C4-2B (cell line): ENCODE results near the gene JARID2.
"Not testable (repeated sequence)": the region's sequence is repeated elsewhere in the genome, so short reads cannot be mapped to it uniquely, and the experiment has no call there.

ENCODE experiments used
- H3K27ac ChIP-seq: fragments of 450-650 bp; 2 replicates; pipeline ENCODE4 v1.5.1; 2017
- CTCF ChIP-seq: fragments of 450-650 bp; conservative IDR thresholded peaks from 2 replicates; pipeline ENCODE4 v1.5.1; 2017; ENCODE audit warnings: mild to moderate bottlenecking
- ZFX ChIP-seq: fragments of 450-650 bp; IDR thresholded peaks from 2 replicates; pipeline ENCODE4 v1.6.1; 2017

The JARID2 gene

DNA sequence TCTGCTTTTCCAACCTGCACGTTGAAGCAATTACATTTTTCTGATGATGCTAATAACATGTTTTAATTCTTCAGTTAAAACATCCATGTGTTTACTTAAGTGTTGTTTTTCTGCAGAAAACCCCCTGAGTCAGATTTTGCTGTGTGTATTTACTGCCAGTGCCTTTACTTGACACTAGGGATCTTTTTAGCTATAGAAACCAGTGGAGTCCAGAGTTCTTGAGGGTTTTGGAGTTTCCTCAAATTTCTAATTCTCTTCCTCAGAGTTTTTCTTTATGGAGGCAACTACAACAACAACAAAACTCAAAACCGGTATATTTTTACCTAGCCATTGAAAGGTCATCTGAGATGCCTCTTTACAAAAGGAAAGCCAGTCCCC is 168.4 kb downstream of the JARID2 start:
- TF ChIP-seq ZFX = no peak
- no peak for TF ChIP-seq CTCF
- no peak overlapping the region for H3K27ac ChIP-seq

GRCh38 chr6:15415622-15416021 is 169.8 kb downstream of the JARID2 start:
- not testable (repeated sequence) for H3K27ac ChIP-seq

DNA sequence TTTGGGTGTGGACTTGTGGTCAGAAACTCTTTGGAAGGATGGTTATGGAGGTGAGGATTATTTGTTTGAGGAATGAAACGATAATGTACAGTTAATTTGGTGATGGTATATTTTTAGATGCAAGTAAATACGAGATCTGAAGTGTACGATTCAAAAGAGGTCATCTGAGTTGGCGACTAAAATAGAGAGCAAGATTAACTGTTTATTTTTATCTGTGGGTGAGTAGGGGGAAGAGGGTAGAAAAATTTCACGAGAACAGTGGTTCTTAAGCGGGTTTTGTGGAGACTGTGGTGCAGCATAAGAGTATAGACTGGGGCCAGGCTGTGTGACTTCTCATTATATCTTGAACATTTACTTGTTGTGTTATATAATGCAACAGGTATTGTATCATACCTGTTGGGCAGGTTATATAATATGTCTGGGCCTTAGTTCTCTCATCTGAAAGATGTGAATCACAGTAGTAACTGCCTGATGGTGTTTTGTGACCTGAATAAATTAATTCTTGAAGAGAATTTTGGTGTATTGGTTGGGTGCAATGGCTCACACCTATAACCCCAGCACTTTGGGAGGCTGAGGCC is 171.2 kb downstream of the JARID2 start:
- no peak overlapping the region for H3K27ac ChIP-seq
- TF ChIP-seq CTCF (no peak), ZFX (no peak)

GRCh38 chr6:15417811-15418210 is 171.9 kb downstream of the JARID2 start:
- no peak overlapping the region for H3K27ac ChIP-seq

DNA sequence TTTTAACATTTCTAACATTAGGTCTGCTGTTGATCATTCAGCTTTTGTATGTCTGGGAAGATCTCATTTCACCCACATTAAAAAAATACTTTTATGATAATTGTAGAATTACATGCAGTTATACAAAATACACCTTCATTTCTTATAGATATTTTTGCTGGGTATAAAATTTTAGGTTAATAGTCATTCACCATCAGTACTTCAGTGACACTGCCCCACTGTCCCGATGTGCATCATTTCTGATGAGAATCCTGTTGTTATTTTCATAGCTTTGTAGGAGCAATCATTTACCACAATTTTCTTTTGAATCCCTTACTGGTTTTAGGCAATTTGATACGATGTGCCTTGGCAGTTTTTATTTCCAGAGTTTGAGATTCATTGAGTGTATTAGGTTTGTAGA is 173.6 kb downstream of the JARID2 start:
- no peak overlapping the region for H3K27ac ChIP-seq
- no peak for TF ChIP-seq ZFX

More at GRCh38 chr6:15417811-15418210, 171.9 kb downstream of the JARID2 start:
- no peak for TF ChIP-seq CTCF
- TF ChIP-seq ZFX = no peak

GRCh38 chr6:15420959-15421438 is 175.1 kb downstream of the JARID2 start:
- no peak overlapping the region for H3K27ac ChIP-seq
- TF ChIP-seq ZFX = no peak
- no peak for TF ChIP-seq CTCF

GRCh38 chr6:15421945-15422733 is 176.3 kb downstream of the JARID2 start:
- TF ChIP-seq CTCF (no peak), ZFX (no peak)
- peak overlapping the region; percentile 69 for H3K27ac ChIP-seq

DNA sequence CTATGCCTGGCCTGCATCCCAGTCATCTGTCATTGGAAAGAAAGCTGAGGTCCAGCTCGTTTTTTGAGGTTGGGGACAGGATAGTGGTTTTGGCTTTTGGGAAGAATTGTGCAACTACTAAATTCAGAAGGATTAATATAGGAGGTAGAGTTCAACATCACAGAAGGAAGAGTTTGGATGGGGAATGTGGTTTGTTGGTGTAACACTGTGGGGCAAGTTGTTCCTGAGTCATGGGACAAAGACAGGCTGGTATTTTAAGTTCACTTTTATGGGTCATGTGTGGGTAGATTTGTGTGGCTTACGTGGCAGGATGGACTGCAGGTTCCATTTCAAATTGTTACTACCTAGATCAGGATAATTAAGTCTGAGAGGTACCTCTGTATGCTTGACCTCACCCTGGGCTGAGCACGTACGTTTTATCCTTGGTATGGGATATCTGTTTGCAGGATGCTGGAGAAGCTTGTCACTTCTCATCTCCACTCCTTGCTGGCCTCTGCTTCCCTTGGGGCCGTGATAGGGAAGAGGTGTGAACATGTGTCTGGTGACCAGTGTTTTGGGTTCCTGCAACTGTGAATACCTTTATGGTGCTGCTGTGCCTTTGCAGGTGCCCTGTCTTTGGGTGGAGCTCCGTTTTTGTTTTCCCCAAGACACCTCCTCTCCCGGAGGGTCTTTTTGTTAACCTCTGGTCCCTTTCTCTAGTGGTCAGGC is 177.6 kb downstream of the JARID2 start:
- TF ChIP-seq CTCF (no peak), ZFX (no peak)
- H3K27ac ChIP-seq = peak overlapping the region; percentile 69; the same call in 1 of the 2 replicates
